Stimulated activated CD4-positive, alpha-beta T cell treated with anti-CD3 and anti-CD28 coated beads, Interleukin-4, amount 100 ng/mL, for 24 hours (primary cell): ENCODE results near the gene NOD2.

Source experiments
- DNase-seq: peaks from one replicate; pipeline ENCODE4 v3.0.0-alpha.2; 2020

NOD2 gene

GRCh38 chr16:50743581-50744225 lies 50.3 kb downstream of the NOD2 start:
- no peak for DNase-seq

- DNase-seq, result no peak
Observed at GRCh38 chr16:50744881-50745280, 51.5 kb downstream of the NOD2 start.

GRCh38 chr16:50745940-50746339 lies 52.5 kb downstream of the NOD2 start:
- DNase-seq, result no peak

- peak; percentile 27 for DNase-seq
Observed at GRCh38 chr16:50747207-50747956, 54.0 kb downstream of the NOD2 start.

GRCh38 chr16:50751528-50751927 lies 58.1 kb downstream of the NOD2 start:
- DNase-seq, result no peak

DNA sequence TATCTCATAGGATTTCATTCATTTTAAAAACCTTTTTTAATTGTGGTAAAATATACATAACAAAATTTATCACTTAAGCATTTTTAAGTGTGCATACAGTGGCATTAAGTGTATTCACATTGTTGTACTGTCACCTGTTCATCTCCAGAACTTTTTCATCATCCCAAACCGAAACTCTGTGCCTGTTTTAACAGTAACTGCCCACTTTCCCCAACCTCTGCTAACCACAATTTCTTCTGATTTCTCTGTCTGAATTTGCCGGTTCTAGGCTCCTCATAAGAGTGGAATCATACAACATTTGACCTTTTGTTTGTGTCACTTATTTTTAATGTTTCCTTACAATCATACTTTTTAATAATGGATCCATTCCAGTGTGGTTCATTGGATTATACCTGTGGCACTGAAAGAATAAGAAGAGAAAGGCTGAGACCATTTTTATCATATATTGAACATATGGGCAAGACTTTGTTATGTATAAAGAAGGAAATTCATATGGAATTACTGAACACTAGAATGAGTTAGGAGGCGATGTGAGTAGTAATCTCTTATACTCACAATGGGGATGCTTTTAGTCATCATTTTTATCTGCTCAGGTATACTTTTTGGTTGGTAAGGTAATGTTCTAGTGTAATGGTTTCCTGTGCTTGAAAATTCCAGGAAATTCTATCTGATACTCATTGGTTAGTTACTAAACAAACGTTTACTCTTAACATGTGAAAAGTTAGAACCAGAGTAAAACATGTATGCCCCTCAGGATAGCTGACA lies 59.2 kb downstream of the NOD2 start:
- no peak for DNase-seq

DNA sequence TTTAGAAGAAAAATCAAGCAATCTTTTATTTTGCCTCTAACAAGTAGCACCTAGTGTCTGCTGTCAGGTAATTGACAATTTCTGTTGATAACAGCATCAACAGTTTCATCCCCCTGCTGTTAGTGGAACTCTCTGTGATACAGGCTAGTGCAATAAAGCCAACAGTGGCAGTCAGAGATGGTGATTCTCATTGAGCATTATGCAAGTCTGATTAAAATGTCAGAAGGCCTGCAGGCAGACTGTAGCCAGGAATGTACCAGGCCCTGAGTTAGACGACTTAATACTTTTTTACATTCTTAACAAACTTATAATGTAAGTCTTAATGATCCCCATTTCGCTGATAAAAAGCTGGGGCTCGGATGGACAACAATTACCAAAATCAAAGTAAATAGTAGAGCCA lies 63.1 kb downstream of the NOD2 start:
- DNase-seq, result no peak

DNA sequence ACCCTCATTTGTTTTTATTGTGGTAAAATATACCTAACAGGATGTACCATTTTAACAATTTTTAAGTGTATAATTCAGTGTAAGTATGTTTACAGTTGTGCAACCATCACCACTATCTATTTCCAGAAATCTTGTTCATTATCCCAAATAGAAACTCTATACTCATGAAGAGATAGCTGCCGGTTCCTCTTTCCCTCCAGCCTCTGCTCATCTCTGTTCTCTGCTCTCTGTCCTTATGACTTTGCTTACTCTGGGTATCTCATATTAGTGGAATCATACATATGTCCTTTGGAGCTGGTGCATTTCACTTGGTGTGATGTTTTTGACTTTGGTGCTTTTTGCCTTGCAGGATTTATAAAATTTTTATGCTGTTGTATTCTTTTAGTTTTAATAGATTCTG lies 67.9 kb downstream of the NOD2 start:
- no peak for DNase-seq

DNA sequence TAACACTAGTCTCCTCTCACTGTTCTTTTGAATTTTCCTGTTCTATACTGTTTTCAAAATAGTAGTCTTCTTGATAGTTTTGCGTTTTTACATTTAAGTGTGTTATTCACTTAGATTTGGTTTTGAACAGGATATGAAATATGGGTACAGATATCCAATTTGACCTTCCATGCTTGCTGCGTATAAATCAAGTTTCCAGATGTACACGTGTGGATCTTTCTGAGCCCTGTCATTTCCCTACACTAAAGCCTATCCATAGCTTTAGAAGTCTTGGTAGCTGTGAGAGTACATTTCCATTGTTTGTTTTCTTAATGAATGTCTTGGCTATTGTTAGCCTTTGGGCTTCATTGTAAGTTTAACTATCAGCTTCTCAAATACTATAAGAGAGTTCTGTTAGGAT lies 68.8 kb downstream of the NOD2 start:
- DNase-seq, result no peak

DNA sequence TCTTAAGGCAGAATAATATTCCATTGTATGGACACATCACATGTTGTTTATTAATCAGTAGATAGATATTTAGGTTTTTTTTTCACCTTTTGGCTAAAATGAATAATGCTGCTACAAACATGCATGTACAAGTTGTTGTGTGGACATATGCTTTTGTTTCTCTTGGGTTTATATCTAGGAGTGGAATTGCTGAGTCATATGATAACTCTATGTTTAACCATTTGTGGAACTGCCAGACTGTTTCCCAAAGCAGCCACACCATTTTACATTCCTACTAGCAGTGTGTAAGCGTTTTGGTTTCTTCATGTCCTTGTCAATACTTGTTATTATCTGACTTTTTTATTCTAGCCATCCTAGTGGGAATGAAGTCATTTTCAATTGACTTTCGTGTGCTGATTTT lies 69.8 kb downstream of the NOD2 start:
- DNase-seq, result no peak

DNA sequence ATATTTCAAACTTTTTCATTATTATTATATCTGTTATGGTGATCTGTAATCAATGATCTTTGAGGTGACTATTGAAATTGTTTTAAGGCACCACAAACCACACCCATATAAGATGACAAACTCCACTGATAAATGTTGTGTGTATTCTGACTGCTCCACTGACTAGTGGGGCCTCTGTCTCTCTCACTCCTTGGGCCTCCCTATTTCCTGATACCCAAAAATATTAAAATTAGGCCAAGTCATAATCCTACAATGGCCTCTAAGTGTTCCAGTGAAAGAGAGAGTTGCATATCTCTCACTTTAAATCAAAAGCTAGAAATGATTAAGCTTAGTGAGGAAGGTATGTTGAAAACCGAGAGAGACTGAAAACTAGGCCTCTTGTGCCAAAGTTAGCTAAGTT lies 71.9 kb downstream of the NOD2 start:
- DNase-seq, result no peak

- no peak for DNase-seq
Observed at GRCh38 chr16:50765861-50766260, 72.5 kb downstream of the NOD2 start.

DNA sequence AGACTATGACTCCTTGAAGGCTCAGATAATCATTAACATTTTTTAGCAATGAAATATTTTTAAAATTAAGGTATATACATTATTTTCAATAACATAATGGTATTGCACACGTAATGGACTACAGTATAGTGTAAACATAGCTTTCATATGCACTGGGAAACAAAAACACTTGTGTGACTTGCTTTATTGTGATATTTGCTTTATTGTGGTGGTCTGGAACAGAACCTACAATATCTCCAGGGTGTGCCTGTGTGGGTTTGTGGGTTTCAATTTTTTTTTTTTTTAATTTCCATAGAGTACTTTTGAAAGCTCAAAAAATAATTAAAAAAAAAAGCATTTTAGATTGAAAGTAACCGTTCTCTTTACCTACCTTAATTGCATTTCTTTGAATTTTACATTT lies 73.8 kb downstream of the NOD2 start:
- DNase-seq, result no peak

GRCh38 chr16:50771366-50771765 lies 78.0 kb downstream of the NOD2 start:
- no peak for DNase-seq

- DNase-seq, result no peak
Observed at GRCh38 chr16:50774405-50774804, 81.0 kb downstream of the NOD2 start.

GRCh38 chr16:50774960-50775359 lies 81.6 kb downstream of the NOD2 start:
- DNase-seq, result no peak

DNA sequence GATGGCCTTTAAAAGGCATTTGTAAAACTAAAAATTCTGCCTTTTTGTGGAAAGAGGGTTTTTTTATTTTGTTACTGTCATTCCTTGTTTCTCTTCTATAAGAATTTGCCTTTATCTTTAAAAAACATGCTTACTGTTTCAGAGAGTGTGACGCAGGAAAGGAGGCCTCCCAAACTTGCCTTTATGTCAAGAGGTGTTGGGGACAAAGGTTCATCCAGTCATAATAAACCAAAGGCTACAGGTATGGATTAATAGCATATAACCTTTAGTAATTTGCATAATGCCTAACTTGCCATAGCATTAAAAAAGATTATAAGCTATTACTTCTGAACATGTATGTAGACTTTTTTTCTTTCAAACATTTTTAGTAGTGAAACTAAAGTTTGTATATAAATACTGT lies 82.6 kb downstream of the NOD2 start:
- DNase-seq, result no peak

DNA sequence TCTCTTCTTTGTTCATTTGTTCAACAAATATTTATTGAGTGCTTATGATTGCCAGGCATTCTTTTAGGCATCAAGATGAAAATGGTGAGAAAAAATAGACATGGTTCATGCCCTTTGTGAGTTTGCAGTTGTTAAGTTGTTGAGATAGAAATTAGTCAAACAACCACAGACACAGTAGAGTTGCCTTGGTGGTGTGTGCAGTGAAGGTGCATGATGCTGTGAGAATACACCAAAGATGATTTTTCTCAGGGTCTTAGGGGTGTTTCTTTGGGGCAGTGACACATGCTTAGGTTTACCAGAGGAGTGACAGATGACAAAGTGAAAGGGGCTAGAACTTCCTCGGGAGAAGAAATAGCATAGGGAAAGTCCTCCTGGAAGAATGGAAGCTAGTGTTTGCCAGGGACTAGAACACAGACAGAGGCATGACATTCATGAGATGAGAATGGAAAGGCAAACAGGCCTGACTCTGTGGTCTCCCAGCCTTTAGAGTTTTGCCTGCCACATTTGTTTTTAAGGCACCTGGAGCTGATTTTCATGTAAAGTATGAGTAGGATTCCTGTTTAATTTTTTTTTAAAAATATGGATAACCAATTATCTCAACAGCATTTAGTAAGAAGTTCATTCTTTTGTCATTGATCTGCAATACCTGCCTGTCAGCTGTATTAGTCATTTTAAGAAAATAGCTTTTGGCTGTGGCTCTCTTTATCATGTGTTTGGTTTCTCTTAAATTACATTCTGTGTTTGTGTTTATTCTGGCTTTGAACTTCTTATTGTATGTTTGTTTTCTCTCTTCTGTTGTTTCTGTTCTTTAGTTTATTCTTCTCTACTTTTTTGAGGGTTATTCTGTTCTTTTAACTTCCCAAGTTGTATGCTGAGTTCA lies 85.1 kb downstream of the NOD2 start:
- no peak for DNase-seq

DNA sequence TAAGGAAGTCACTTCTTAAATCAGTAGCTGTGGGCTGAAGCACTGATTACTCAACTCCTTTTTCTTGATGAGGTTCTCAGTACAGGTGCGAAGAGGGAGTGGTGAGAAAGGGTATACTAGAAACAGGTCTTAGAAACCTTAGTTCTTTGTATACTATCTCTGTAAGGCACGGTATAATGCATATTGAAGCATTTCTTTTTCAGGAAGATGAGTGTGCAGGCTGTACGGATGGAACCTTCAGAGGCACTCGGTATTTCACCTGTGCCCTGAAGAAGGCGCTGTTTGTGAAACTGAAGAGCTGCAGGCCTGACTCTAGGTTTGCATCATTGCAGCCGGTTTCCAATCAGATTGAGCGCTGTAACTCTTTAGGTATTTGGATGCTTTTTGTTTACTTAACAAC lies 87.6 kb downstream of the NOD2 start:
- peak; percentile 29 for DNase-seq

DNA sequence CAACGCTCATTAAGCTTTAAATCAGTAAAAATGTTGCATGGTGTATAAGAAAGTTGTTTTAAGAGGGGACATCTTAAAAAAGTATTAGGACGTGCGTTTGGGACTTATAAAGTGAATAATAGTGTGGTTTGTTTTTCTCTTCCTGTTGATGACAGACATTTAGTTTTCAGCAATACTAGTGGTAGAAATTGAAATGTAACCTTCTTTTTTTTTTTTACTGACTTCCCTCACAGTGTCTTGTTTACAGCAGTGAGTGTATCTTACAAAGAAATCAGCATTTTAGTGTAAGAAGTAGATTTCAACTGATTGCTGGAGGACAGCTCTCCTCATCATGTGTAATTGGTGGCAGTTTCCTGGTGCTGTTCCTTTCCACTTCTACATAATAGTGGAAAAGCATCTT lies 88.1 kb downstream of the NOD2 start:
- no peak for DNase-seq
